ENCODE results near the gene TENM4. TPM values are rescaled to one million over a fixed set of nuclear protein-coding genes. Genes with fewer than 3 reads are reported as not detected.

Gene TENM4
- polyA plus RNA-seq, 1 of the 3 experiments (the other 2 are of a cell fraction), result 16.7 TPM

GRCh38 chr11:78655561-78655960 is 785.3 kb downstream of the TENM4 start:
- H3K4me3 ChIP-seq (ENCODE audit: low read depth in 2 of 2, low read length in 1 of 2), result no peak overlapping the region
- 93% methylated on average over 5 of the region's 5 CpGs for WGBS (ENCODE audit: low lambda C conversion rate)
- H3K4me2 ChIP-seq, result no peak overlapping the region
- H3K36me3 ChIP-seq (replicated peaks in 1 of 2; ENCODE audit: control insufficient read depth in 1 of 2, insufficient read depth in 2 of 2, low read length in 1 of 2), result peaks cover 0 to 27% of the 10 kb centered on the region in 2 experiments
- no peak overlapping the region for H3K9ac ChIP-seq
- H3K9me3 ChIP-seq, result no peaks in the 10 kb centered on the region
- no peaks in the 10 kb centered on the region for H3K79me2 ChIP-seq (ENCODE audit: insufficient read depth)
- H3K27me3 ChIP-seq (ENCODE audit: insufficient read depth), result no peaks in the 10 kb centered on the region
- ChIA-PET POLR2A (no interaction called here), CTCF (interaction anchor here (1.2 to 6.8 kb wide), 3 partner anchors 9 to 141 kb away, joined by 3 to 53 read pairs (median 4); no protein-coding TSS in a partner anchor)
- no peak overlapping the region for H3K27ac ChIP-seq (ENCODE audit: low read depth in 2 of 2, low read length in 1 of 2)
- no peaks in the 10 kb centered on the region for H3K9me2 ChIP-seq
- H3F3A ChIP-seq (replicated peaks; ENCODE audit: insufficient read depth), result no peaks in the 10 kb centered on the region
- H2AFZ ChIP-seq (ENCODE audit: low read depth), result no peak overlapping the region
- TF ChIP-seq NFIC (IDR thresholded peaks at IDR 0.05; ENCODE audit: borderline replicate concordance) (no peak), GATA2 (CRISPR knock-in tag; IDR thresholded peaks at IDR 0.05) (no peak), PBX3 (IDR thresholded peaks at IDR 0.05) (no peak), RFX5 (IDR thresholded peaks at IDR 0.05; ENCODE audit: low read length) (no peak)
- DNase-seq, result no peak
- no peaks in the 10 kb centered on the region for H4K20me1 ChIP-seq (ENCODE audit: insufficient read depth)
- H3K4me1 ChIP-seq (ENCODE audit: control insufficient read depth in 1 of 2, insufficient read depth in 2 of 2, low read depth in 1 of 2, low read length in 1 of 2), result peaks cover 0 to 17% of the 10 kb centered on the region in 2 experiments; a peak in 1 of 4 replicates

GRCh38 chr11:78654866-78655265 is 786.0 kb downstream of the TENM4 start:
- 82% methylated on average over 5 of the region's 5 CpGs for WGBS (ENCODE audit: low lambda C conversion rate)
- POLR2A ChIA-PET, result no interaction called here
- Histone ChIP-seq H3F3A (replicated peaks; ENCODE audit: insufficient read depth) (no peaks in the 10 kb centered on the region), H3K79me2 (ENCODE audit: insufficient read depth) (no peaks in the 10 kb centered on the region), H3K4me1 (ENCODE audit: control insufficient read depth in 1 of 2, insufficient read depth in 2 of 2, low read depth in 1 of 2, low read length in 1 of 2) (peaks cover 0 to 17% of the 10 kb centered on the region in 2 experiments; a peak in 1 of 4 replicates), H4K20me1 (ENCODE audit: insufficient read depth) (no peaks in the 10 kb centered on the region), H3K9me2 (no peaks in the 10 kb centered on the region), H3K36me3 (replicated peaks in 1 of 2; ENCODE audit: control insufficient read depth in 1 of 2, insufficient read depth in 2 of 2, low read length in 1 of 2) (peaks cover 0 to 21% of the 10 kb centered on the region in 2 experiments), H2AFZ (ENCODE audit: low read depth) (no peak overlapping the region), H3K27ac (ENCODE audit: low read depth in 2 of 2, low read length in 1 of 2) (no peak overlapping the region), H3K4me2 (no peak overlapping the region), H3K9me3 (no peaks in the 10 kb centered on the region), H3K27me3 (ENCODE audit: insufficient read depth) (no peaks in the 10 kb centered on the region), H3K4me3 (ENCODE audit: low read depth in 2 of 2, low read length in 1 of 2) (no peak overlapping the region), H3K9ac (no peak overlapping the region)
- CTCF ChIA-PET, result interaction anchor here (1.4 to 6.8 kb wide), 2 partner anchors 9 to 141 kb away, joined by 4 to 53 read pairs; no protein-coding TSS in a partner anchor
- no peak for DNase-seq
- TF ChIP-seq SIN3A (IDR thresholded peaks at IDR 0.05; ENCODE audit: borderline replicate concordance, low read depth, low read length) (no peak), FOXJ3 (CRISPR knock-in tag; IDR thresholded peaks at IDR 0.05) (no peak), REST (IDR thresholded peaks at IDR 0.05; ENCODE audit: low read depth, low read length) (no peak), EP300 (IDR thresholded peaks at IDR 0.05; ENCODE audit: borderline replicate concordance in 1 of 2, low read depth in 1 of 2, low read length in 1 of 2) (no peak), POLR2AphosphoS5 (IDR thresholded peaks at IDR 0.05; ENCODE audit: low read depth, low read length) (no peak), NFIC (IDR thresholded peaks at IDR 0.05; ENCODE audit: borderline replicate concordance) (no peak), SMC3 (IDR thresholded peaks at IDR 0.05; ENCODE audit: low read depth, low read length) (no peak), NRF1 (IDR thresholded peaks at IDR 0.05; ENCODE audit: low read depth, low read length) (no peak), EZH2phosphoT487 (IDR thresholded peaks at IDR 0.05; ENCODE audit: borderline replicate concordance, low read depth) (no peak), RAD21 (IDR thresholded peaks at IDR 0.05; ENCODE audit: low read length) (no peak), ZBTB33 (IDR thresholded peaks at IDR 0.05; ENCODE audit: borderline replicate concordance, low read depth) (no peak), TEAD4 (IDR thresholded peaks at IDR 0.05; ENCODE audit: borderline replicate concordance, insufficient read depth) (no peak), CHD2 (IDR thresholded peaks at IDR 0.05; ENCODE audit: low read length, partially characterized antibody) (no peak), RCOR1 (IDR thresholded peaks at IDR 0.05; ENCODE audit: low read length) (no peak), MAX (IDR thresholded peaks at IDR 0.05; ENCODE audit: low read depth) (no peak), IRF3 (IDR thresholded peaks at IDR 0.05; ENCODE audit: low read depth, low read length) (no peak), FOSL2 (IDR thresholded peaks at IDR 0.05; ENCODE audit: borderline replicate concordance, low read depth) (no peak)

All from SK-N-SH (cell line).